DOHH2 (cell line): Measurements from ENCODE around the gene MKLN1.

Experiments used
- H3F3A ChIP-seq: fragments of 200-600 bp; sonication (generic), shearing (Covaris generic); 2 replicates; pipeline ENCODE4 v1.6.0; 2016; ENCODE audit warnings: antibody characterized with exemption, mild to moderate bottlenecking; ENCODE audit not compliant: control insufficient read depth, insufficient read depth
- H3K27ac ChIP-seq: fragments of 200-600 bp; sonication (generic); 2 replicates; pipeline ENCODE4 v1.5.1; 2014; ENCODE audit warnings: low read depth, mild to moderate bottlenecking, low read length, moderate library complexity
- H3K27me3 ChIP-seq: fragments of 200-600 bp; sonication (generic); 2 replicates; pipeline ENCODE4 v1.6.1; 2014; ENCODE audit warnings: mild to moderate bottlenecking, low read length, mixed read lengths; ENCODE audit not compliant: control insufficient read depth
- H3K36me3 ChIP-seq: fragments of 200-600 bp; sonication (generic); 2 replicates; pipeline ENCODE4 v1.6.1; 2014; ENCODE audit warnings: mild to moderate bottlenecking, low read length, moderate library complexity, mixed read lengths; ENCODE audit not compliant: control insufficient read depth
- H3K4me1 ChIP-seq: fragments of 200-600 bp; sonication (generic); 2 replicates; pipeline ENCODE4 v1.6.1; 2014; ENCODE audit warnings: mild to moderate bottlenecking, low read length, mixed read lengths; ENCODE audit not compliant: control insufficient read depth
- H3K4me2 ChIP-seq: fragments of 200-600 bp; sonication (generic); 2 replicates; pipeline ENCODE4 v1.6.0; 2014; ENCODE audit warnings: mild to moderate bottlenecking, low read length, moderate library complexity
- H3K4me3 ChIP-seq: fragments of 200-600 bp; sonication (generic); 2 replicates; pipeline ENCODE4 v1.5.1; 2014; ENCODE audit warnings: mild to moderate bottlenecking, low read length, mixed read lengths
- H3K79me2 ChIP-seq: fragments of 200-600 bp; sonication (generic); 2 replicates; pipeline ENCODE4 v1.6.1; 2014; ENCODE audit warnings: mild to moderate bottlenecking, low read length, mixed read lengths; ENCODE audit not compliant: control insufficient read depth
- H3K9me2 ChIP-seq: fragments of 200-600 bp; sonication (generic); replicated peaks from 2 replicates; pipeline ENCODE4 v1.6.1; 2014; ENCODE audit warnings: mild to moderate bottlenecking, low read length, mixed read lengths; ENCODE audit not compliant: control insufficient read depth
- H3K9me3 ChIP-seq: fragments of 200-600 bp; sonication (generic); 2 replicates; pipeline ENCODE4 v1.6.1; 2014; ENCODE audit warnings: antibody characterized with exemption, low read length, mixed read lengths; ENCODE audit not compliant: control insufficient read depth, insufficient read depth
- H4K20me1 ChIP-seq: fragments of 200-600 bp; sonication (generic); 2 replicates; pipeline ENCODE4 v1.6.0; 2014; ENCODE audit warnings: low read depth, mild to moderate bottlenecking, antibody characterized with exemption, low read length, moderate library complexity; ENCODE audit not compliant: control insufficient read depth, insufficient read depth
- EZH2phosphoT487 ChIP-seq: fragments of 200-600 bp; sonication (generic); IDR thresholded peaks from 2 replicates; pipeline ENCODE4 v1.6.1; 2017; ENCODE audit warnings: borderline replicate concordance, mild to moderate bottlenecking, antibody characterized with exemption, low read length, moderate library complexity, mixed read lengths
- TF ChIP-seq, protein P1 (sequence below): fragments of 200-600 bp; sonication (generic); IDR thresholded peaks from one replicate; pipeline ENCODE4 v1.5.1; 2014; ENCODE audit warnings: antibody characterized with exemption, mild to moderate bottlenecking, low read depth, low read length; ENCODE audit not compliant: poor library complexity, severe bottlenecking

The MKLN1 gene

DNA sequence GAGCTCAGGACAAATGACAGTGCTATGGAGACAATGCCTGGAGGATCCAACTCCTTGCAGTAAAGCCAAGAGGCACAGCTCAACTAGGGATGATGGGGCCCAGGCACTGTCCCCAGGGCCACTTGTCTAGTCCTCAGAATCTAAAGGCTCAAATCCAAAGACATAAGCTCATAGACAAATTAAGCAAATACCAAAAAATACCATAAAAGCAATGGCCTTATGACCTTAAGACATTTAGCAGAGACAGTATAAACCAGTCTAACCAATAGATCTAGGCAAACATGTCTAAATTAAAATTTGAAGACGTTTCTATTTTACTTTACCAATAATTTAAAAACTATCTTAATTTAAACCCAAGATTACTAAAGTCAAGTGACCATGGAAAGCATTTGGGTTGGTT lies 14.8 kb upstream of the MKLN1 start:
- Histone ChIP-seq H3K27ac (no peak overlapping the region), H3K4me2 (no peak overlapping the region), H3K4me3 (no peak overlapping the region), H3K9me2 (no peaks in the 10 kb centered on the region), H3K4me1 (peaks cover 2% of the 10 kb centered on the region), H3K9me3 (peaks cover 39% of the 10 kb centered on the region), H3K27me3 (no peaks in the 10 kb centered on the region), H4K20me1 (no peaks in the 10 kb centered on the region), H3F3A (no peaks in the 10 kb centered on the region), H3K79me2 (no peaks in the 10 kb centered on the region), H3K36me3 (no peaks in the 10 kb centered on the region)
- TF ChIP-seq EZH2phosphoT487, result no peak
- TF ChIP-seq, protein P1, sequence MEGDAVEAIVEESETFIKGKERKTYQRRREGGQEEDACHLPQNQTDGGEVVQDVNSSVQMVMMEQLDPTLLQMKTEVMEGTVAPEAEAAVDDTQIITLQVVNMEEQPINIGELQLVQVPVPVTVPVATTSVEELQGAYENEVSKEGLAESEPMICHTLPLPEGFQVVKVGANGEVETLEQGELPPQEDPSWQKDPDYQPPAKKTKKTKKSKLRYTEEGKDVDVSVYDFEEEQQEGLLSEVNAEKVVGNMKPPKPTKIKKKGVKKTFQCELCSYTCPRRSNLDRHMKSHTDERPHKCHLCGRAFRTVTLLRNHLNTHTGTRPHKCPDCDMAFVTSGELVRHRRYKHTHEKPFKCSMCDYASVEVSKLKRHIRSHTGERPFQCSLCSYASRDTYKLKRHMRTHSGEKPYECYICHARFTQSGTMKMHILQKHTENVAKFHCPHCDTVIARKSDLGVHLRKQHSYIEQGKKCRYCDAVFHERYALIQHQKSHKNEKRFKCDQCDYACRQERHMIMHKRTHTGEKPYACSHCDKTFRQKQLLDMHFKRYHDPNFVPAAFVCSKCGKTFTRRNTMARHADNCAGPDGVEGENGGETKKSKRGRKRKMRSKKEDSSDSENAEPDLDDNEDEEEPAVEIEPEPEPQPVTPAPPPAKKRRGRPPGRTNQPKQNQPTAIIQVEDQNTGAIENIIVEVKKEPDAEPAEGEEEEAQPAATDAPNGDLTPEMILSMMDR, result no peak

DNA sequence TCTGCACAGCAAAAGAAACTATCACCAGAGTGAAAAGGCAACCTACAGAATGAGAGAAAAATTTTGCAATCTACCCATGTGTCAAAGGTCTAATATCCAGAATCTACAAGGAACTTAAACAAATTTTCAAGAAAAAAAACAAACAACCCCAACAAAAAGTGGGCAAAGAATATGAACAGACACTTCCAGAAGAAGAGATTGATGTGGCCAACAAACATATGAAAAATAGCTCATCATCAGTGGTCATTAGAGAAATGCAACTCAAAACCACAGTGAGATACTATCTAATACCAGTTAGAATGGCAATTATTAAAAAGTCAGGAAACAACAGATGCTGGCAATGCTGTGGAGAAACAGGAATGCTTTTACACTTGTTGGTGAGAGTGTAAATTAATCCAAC lies 7.1 kb upstream of the MKLN1 start:
- Histone ChIP-seq H3K27ac (no peak overlapping the region), H3K4me3 (no peak overlapping the region), H3K4me2 (no peak overlapping the region), H4K20me1 (no peaks in the 10 kb centered on the region), H3F3A (peaks cover 3% of the 10 kb centered on the region; the same call in 1 of the 2 replicates), H3K79me2 (no peaks in the 10 kb centered on the region), H3K9me2 (no peaks in the 10 kb centered on the region), H3K27me3 (no peaks in the 10 kb centered on the region), H3K4me1 (peaks cover 31% of the 10 kb centered on the region), H3K9me3 (peaks cover 7% of the 10 kb centered on the region; the same call in 1 of the 2 replicates), H3K36me3 (no peaks in the 10 kb centered on the region)
- no peak for TF ChIP-seq EZH2phosphoT487
- TF ChIP-seq, protein P1, result no peak

DNA sequence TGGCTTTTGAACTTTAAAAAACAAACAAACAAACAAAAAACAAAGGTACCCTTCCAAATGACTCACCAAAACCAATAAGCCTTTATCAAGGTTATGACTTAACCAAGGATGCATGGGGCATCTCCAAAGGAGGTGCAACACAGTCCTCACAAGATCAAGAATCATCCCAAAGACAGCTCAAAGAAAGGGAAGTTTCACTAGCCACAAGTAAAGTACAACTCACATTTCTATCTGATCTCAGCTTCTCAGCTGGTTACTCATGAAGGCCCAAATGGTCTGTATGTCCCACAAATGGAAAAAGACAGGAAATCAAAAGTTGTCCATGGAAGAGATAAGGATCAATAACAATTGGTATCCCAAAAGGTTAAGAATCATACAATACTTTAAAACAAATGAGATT lies 6.0 kb upstream of the MKLN1 start:
- no peaks in the 10 kb centered on the region for H3K36me3 ChIP-seq
- no peak overlapping the region for H3K4me2 ChIP-seq
- peaks cover under 1% of the 10 kb centered on the region; the same call in 1 of the 2 replicates for H3K79me2 ChIP-seq
- H3F3A ChIP-seq, result peaks cover 3% of the 10 kb centered on the region
- no peak for TF ChIP-seq EZH2phosphoT487
- TF ChIP-seq, protein P1, result no peak
- peaks cover 38% of the 10 kb centered on the region for H3K4me1 ChIP-seq
- no peak overlapping the region for H3K27ac ChIP-seq
- no peak overlapping the region for H3K4me3 ChIP-seq
- no peaks in the 10 kb centered on the region for H3K9me3 ChIP-seq
- no peaks in the 10 kb centered on the region for H4K20me1 ChIP-seq
- H3K9me2 ChIP-seq, result no peaks in the 10 kb centered on the region
- no peaks in the 10 kb centered on the region for H3K27me3 ChIP-seq
